HG02588 (cell line): ENCODE data around the gene SENP2.
"Not testable (repeated sequence)": the region's sequence is repeated elsewhere in the genome, so short reads cannot be mapped to it uniquely, and the experiment has no call there.

Source experiments
- ATAC-seq: cut with Tn5 transposase; IDR thresholded peaks from one replicate; pipeline ENCODE4 v1.9.1; 2021; ENCODE audit warnings: mild to moderate bottlenecking, moderate library complexity; ENCODE audit not compliant: unreplicated experiment

Gene SENP2

DNA sequence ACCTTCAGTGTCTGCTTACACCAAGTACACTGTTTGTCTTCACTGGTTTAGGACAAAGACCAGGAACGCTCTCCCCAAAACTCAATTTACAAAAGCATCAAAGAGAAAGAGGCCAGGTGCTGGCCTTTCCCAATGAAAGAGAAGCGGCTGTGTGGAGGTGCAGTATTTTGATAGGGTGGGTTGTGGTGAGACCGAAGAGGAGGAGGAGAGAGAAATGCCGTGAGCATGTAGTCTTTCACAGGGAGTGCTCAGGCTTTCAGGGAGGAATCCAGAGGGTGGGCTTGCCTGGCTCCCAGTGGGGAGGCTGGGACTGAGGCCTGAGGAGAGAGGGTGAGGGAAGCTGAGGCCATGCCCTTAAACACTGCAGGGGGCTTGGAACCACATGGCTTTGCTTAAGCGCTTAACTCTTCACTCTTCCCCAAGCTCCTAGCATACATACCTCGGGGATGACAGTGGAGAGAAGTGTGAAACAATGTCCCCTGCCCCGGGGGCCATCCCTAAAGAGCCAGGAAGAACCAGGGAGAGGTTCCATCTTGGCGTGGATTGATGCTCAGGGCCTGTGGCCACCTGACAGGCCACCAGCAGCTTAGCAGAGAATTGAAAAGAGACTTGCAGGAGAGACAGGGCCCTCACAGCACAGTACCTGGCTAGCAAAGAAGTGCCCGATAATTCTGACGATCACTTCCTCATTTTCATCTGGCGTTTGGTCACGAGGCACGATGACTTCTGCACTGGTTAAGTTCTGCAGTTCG lies 60.5 kb downstream of the SENP2 start:
- ATAC-seq = no peak

DNA sequence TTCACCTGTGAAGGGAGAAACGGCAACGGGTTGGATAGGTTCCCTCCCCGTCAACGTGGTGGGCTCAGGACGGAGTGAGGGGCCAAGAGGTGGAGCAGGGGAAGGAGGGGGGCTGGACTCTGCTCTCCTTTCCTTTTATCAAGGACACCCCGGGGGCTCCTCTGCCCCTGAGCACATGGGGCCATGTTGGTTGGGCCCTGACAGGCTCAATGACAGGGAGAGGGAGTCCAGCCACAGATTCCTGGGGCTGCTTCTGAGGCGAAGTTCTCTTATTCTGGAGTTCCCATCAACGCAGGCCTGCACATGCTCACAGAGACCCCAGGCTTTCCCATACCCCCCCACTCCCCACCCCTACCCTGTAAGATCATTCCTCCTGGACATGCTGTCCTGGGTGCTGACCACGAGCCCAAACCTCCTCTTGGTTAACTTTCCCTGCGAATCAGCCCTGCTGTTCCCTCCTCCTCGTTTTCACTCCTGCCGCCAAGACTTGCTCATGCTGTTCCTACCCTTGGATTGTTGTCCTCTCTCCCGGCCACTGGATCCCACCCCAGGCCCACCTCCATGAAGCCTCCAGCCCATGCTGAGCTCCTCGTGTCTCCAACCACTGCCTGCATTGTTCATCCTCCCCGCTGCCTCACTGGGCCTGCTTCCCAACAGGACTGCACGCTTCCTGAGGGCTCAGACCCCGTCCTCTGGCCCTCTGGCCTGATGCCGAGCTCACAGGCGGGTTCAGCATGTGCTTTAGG lies 61.2 kb downstream of the SENP2 start:
- no peak for ATAC-seq

DNA sequence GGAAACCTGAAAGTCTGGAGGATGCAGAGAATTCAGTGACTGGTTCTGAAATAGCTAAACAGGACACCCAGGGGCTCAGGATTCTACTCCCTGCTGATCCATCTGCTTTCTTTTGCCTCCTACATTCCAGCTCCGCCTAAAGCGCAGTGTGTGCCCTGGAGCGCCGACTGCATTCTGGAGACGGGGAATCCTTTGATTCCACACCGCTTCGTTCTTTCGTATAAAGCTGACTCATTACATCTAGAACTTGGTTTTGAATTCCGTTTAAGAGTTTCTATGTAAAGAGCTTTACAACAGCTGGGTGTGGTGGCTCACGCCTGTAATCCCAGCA lies 61.8 kb downstream of the SENP2 start:
- no peak for ATAC-seq

DNA sequence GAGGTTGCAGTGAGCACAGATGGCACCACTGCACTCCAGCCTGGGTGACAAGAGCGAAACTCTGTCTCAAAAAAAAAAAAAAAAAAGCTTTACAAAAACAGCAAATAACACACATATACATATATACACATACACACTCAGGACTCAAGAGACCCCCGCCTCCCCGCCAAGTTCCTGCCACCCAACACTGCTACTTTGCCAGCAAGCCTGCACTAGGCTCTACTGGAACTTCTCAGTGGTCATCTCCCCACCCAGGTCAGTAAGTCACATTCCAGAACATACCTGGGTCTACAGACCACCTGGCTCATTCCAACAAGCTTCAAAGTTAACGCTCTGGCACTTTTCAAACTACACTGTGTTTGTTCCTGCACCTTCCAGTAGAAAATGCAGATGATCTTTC lies 62.3 kb downstream of the SENP2 start:
- no peak for ATAC-seq

DNA sequence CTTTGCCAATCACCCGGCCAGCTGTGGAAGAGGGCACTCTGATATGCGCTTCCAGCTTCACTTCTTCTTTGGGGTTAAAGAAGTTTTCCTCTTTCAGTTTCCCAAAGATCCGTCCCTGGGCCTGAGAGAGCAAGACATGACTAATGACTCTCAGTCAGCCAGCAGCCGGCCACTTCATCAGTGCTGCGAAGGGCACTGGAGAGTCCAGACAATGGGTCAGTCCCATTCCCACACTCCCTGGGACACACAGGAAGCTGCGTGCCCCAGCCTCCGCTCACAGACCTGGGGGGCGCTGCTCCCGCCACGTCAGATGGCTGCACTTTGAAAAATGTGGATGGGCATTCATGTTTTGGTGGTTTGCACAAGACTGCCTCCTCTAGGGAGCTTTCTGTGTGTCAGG lies 63.3 kb downstream of the SENP2 start:
- ATAC-seq = no peak

DNA sequence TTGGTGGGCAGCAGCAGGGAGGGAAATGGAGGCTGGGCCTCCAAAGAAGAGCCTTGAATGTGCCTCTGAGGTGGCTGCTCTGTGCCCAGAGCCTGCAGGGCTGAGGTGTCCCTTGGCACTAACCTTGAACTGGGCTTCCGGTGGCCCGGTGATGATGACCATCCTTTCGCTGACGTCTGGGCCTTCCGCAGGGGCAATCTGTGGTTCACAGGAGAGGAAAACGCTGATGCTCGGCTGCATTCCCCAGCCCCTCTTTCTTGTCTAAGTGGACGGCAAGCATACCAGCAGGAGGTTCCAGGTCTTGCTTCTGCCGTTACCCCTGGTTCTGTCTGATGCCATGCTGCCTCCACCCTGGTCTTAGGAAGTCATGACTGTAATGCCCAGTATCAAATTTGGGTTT lies 65.9 kb downstream of the SENP2 start:
- ATAC-seq = no peak

DNA sequence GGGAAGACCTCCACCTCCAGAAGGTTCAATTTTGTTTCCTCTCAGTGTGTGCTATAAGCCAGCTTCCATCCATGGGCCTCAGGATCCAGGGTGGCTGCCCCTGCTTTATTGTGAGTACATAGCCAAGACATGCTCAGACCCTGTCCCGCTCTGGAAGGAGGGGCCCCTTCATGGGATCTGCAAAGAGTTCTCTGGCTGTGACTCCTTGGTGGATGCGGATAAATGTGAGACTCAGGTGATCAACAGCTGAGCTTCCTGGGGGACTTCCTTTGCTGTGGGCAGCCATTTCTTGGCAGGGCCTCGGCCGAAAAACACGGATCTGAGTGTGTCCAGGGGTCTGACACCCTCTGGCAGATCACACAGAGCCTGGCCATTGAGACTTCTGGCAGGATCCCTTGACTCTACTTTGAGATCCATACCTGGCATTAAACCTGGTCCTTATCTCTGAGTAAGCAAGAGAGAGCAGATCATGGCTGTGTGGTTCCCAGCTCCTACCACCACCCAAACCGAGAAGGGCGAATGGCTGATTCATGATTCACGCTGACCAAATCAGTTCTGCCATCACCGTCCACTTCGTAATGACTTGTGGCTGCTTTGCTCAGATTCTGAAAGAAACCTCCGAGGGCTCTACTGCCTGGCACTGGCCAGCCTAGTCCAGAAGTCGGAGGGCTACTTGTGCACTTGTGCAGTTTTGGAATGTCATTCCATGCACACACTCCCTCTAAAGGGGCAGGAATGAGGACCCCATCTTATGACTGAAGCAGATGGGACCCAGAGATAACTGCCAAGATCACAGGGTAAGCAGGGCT lies 68.1 kb downstream of the SENP2 start:
- ATAC-seq = no peak

DNA sequence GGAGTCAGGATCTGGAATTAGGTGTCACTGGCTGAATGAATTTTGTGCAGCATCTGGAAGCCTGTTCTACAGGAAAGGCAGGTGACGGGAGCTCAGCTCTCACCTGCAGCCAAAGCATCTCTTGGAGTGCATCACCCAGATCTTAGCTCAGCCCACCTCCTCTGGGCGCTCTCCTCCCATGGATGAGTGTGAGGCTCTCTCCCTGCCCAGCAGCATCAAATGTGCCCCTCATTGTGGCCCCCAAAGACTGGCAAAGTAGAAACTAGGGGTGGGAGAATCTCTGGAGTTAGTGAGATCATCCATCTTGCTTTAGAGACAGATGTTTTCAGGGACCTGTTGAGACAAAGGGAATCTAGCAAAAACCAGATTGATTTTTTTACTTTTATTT lies 68.7 kb downstream of the SENP2 start:
- no peak for ATAC-seq

DNA sequence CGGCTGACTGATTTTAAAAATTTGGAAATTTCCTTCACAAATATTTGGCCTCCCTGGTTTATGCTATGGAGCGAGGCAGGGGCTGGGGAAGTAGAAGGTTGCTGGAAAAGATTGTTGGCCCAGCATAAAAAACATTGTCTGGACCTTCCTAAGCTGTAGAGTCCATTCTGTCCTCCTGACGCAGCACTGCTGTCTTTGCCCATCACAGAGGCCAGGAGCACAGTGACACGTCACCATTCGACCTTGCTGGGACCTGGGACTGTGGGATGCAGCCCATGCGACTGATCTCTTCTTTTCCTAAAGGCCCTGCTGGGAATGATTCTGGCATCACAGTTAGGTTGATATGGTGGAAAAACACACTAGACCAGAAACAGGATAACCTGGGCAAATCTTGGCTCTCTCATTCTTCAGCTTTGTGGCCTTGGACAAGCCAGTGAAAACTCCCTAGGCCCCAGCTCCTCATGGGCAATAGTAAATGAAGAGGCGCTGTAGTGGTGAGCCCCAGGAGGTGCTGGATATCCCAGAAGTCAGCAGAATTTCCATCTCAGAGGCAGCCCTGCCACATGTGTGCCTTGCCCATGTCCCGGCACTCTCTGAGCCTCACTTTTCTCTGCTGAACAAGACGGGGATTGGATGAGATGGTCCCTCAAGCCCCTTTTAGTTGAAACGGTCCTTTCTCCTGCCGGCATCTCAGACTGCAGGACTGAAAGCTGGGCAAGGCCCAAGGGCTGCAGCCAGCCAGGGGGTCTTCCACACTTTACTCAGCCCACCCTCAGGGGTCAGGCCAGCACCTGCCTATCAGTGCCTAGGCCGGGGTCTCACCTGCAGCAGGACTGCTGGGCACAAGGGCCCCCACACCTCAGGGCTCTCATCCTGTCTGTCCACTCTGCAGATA lies 69.6 kb downstream of the SENP2 start:
- ATAC-seq = no peak

DNA sequence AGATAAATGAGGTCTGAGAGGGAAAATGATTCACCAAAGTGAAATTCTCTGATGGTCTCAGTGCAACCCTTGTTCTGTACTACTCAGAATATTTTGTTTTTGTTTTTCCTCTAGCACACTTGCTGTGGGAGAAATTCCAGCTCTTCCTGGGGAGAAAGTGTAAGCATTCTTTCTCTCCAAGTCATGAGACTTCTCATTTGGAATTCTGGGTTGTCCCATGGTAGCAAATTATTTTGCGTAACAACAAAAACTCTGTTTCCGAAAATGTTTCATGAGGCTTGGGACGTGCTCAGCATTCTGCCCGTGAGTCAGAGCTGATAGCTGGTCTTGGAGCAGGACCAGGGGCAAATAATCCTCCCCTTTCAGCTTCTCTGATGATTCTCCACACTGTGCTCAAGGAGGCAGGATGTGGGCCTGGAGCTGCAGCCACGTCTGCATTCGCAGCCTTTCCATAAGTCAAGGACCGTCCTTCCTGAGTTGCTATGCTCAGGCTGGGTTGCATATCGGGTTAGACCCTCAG lies 70.3 kb downstream of the SENP2 start:
- no peak for ATAC-seq

DNA sequence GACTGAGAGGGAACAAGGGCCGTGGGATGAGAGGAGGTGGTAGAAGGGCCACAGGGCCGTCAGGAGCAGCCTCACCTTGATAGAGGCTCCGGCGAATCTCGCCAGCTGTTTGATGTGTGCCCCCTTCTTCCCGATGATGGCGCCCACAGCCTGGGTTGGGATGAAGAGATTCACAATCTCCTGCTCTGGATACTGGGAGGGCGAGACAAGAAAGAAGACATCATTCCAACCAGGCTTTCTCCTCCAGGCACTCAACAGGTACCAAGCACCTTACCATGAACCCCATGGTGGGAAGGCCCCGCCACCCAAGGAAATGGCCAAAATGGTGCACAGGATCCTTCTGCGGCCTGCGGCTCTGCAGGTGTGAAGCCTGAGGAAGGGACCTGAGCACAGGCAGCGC lies 71.1 kb downstream of the SENP2 start:
- no peak for ATAC-seq

DNA sequence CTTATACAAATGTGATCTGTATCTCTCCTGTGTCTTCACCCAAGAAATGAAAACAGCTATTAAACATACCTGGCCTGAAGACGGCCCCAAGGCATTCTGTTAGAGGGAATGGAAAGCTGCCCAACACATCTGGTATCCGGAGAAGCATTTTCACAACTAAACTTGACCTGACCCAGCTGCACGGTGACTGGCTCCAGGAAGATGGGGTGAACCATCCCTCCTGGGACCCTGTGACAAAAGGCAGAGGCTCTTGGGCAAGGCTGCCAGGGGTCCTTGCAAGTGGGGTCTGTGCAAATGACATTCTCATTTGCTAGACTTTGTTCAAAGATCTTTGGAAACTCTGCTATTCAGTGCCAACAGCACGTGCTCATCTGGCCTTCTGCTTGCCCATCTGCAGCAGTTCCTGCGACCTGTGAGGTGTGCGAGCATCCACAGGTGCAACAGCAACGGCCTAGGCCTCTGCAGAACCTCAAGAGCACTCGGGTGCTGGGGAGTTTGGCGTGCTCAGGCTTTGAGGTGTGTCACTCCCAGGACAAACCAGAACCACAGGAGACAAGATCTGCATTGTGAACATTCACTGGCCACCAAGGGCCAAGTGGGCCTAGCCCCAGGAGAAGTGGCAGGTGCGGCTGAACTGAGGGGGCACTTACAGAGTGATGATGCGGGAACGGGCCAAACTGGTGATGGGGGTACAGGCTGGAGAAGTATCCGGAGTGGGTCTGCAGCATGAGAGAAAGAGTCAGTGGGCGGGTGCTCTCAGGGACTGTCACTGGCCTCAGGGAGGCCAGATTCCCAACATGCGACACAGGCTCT lies 71.8 kb downstream of the SENP2 start:
- no peak for ATAC-seq

DNA sequence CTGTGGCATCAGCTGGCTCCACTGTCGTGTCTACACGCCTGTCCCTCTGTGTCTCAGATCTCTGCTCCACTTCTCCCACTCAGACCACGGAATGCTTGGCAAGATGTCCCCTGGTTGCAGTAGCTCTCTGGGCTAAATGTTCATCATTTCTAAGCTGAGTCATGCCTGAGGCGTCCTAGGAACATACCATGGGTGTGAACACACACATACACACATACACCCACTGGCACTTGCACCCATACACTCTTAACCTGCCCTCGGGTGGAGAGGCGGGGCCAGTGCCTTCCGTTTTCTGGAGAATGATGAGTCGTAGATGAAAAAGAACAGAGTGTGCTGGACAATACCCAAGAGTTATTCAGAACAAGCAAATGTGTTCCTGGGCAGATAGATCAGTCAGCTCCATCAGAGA lies 72.4 kb downstream of the SENP2 start:
- no peak for ATAC-seq

DNA sequence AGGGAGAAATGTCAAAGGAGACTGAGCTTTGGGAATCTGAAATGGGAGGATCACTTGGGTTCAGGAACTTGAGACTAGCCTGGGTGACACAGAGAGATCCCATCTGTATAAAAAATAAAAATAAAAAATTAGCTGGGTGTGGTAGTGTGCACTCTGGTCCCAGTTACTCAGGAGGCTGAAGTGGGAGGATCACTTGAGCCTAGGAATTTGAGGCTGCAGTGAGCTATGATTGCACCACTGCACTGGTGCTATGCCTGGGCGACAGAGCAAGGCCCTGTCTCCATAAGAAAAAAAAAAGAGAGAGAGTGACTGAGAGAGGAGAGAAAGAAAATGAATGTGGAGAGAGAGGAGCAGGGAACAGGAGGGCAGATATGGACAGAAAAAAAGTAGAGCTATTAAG lies 72.8 kb downstream of the SENP2 start:
- no peak for ATAC-seq

DNA sequence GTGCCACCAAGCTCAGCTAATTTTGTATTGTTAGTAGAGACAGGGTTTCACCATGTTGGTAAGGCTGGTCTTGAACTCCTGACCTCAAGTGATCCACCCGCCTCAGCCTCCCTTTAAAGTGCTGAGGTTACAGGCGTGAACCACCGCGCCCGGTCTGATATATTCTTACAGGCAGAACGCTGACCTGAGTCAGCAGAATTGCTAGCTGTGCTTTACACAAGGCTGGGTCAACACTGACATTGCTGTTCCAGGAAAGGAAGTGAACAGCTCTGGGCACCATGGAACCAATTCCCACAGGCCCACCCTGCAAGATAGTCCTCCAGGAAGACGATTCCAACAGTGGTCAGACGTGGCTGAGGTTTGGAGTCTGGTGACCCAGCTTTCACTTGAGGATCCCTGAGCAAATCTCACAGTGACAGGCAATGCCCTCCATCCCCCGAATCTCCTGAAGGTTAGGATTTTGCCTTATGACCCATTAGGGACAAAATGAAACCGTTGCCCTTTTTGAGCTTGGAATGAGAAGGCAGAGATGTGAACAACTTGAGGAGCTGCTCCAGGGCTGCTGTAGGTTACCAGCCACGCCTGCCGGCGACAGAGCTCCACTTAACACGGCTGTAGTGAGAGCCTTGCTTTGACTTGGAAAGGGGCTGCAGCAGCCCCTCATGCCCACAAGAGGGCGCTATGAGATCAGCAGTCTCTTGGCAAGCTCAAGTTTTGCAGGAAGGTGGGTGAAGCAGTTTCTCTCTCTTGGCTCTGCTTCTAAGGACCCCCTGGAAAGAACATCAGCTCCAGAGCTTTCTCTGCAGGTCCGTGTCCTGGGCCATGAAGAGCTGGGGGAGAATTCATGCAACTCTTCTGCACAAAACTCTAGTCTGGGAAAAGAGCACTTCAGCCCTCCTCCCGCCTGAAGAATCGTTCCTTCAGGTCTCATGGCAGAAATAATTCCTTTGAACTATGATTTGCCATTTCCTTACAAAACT lies 74.1 kb downstream of the SENP2 start:
- ATAC-seq = no peak

DNA sequence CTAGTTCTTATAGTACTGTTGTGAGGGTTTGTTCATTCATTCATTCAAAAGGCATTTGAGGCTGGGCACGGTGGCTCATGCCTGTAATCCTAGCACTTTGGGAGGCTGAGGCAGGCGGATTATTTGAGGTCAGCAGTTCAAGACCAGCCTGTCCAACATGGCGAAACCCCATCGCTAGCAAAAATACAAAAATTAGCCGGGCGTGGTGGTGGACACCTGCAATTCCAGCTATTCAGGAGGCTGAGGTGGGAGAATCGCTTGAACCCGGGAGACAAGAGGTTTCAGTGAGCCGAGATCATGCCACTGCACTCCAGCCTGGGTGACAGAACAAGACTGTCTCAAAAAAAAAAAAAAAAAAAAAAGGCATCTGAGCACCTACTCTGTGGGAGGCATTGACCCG lies 75.2 kb downstream of the SENP2 start:
- ATAC-seq = not testable (repeated sequence)

DNA sequence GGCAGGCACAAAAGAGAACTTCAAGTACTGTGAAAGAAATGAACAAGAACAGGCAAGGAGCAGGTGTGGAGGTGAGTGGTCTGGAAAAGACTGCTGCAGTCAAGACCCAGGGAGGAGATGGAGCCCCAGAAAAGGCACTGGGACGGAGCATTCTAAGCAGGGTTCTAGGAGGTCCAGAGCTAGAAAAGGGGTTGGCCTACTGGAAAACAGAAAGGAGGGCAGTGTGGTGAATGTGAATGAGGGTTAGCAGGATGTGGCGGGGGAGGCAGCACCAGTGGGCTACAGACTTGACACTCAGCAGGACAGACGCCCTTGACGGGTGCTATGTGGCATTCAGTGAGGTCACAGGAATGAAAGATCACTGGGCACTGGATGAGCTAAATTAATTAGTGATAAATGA lies 75.7 kb downstream of the SENP2 start:
- ATAC-seq = no peak

DNA sequence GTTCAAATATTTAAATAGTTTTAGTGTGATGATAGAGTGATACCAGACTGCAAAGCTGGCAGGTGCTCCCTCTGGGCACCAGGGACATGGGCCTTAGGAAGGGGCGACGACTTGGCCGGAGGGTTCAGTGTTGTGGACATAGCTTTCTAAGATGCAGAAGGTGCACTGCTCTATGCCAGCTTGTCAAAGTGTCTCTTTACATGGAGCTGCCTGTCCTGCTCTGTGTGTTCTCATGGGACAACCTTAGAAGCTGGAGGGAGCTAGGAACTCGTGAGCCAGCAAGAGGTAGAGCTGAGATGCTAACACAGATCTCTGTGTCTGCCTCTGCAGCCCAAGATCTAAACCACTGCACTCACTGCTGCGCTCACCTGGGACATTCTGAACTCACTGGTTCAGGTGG lies 77.8 kb downstream of the SENP2 start:
- ATAC-seq = no peak

DNA sequence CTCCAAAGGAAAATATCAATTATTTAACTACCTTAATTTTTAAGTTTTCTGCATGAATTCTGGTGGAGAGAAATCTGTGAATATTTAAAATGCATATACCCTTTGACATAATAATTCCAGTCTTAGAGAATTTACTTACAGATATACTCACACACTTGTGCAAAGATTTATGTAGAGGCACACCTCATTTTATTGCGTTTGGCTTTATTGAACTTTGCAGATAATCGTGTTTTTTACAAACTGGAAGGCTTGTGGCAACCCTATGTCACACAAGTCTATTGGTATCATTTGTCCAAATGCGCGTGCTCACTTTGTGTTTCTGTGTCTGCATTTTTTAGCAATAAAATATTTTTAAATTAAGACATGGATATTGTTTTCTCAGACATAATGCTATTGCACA lies 81.5 kb downstream of the SENP2 start:
- ATAC-seq = no peak
